ENCODE measurements around the gene AHRR. TPM values are rescaled to one million over a fixed set of nuclear protein-coding genes. Genes with fewer than 3 reads are reported as not detected.

Gene AHRR
- total and polyA plus RNA-seq, 10 of the 15 experiments (the other 5 are each of a cell fraction or from before 2014, with no cell fraction given): 0.90 to 35.2 (median 19.2) TPM

GRCh38 chr5:332843-333242 is 11.3 kb downstream of the AHRR start (continued):
- TF ChIP-seq, protein P1, sequence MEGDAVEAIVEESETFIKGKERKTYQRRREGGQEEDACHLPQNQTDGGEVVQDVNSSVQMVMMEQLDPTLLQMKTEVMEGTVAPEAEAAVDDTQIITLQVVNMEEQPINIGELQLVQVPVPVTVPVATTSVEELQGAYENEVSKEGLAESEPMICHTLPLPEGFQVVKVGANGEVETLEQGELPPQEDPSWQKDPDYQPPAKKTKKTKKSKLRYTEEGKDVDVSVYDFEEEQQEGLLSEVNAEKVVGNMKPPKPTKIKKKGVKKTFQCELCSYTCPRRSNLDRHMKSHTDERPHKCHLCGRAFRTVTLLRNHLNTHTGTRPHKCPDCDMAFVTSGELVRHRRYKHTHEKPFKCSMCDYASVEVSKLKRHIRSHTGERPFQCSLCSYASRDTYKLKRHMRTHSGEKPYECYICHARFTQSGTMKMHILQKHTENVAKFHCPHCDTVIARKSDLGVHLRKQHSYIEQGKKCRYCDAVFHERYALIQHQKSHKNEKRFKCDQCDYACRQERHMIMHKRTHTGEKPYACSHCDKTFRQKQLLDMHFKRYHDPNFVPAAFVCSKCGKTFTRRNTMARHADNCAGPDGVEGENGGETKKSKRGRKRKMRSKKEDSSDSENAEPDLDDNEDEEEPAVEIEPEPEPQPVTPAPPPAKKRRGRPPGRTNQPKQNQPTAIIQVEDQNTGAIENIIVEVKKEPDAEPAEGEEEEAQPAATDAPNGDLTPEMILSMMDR (IDR thresholded peaks at IDR 0.05 in 2 of 3, conservative IDR thresholded peaks at IDR 0.05 in 1 of 3; ENCODE audit: control insufficient read depth in 2 of 3, extremely low read depth in 1 of 3, insufficient read depth in 1 of 3, low read depth in 3 of 3, low read length in 3 of 3): no peak
- TF ChIP-seq NFYA (IDR thresholded peaks at IDR 0.05; ENCODE audit: borderline replicate concordance, low read depth, low read length): no peak
- no peak for TF ChIP-seq KAT2A (conservative IDR thresholded peaks at IDR 0.05; ENCODE audit: control insufficient read depth, low read depth, low read length)
- no peak for TF ChIP-seq ZNF622 (IDR thresholded peaks at IDR 0.05)
- no peak for TF ChIP-seq SPI1 (IDR thresholded peaks at IDR 0.05; ENCODE audit: borderline replicate concordance, insufficient read depth, low read depth, low read length)
- TF ChIP-seq NFIC (IDR thresholded peaks at IDR 0.05; ENCODE audit: low read depth, low read length): peak; percentile 69; the same call in 1 of the 2 replicates
- no peak for TF ChIP-seq NR2C2 (IDR thresholded peaks at IDR 0.05; ENCODE audit: borderline replicate concordance, control insufficient read depth, insufficient read length, low read depth)
- no peak for TF ChIP-seq RAD51 (IDR thresholded peaks at IDR 0.05)
- TF ChIP-seq NR2F1 (conservative IDR thresholded peaks at IDR 0.05): no peak
- no peak for TF ChIP-seq BCL3 (IDR thresholded peaks at IDR 0.05; ENCODE audit: borderline replicate concordance, insufficient read depth, low read depth, low read length, poor library complexity, severe bottlenecking)
- no peak for TF ChIP-seq ZZZ3 (IDR thresholded peaks at IDR 0.05; ENCODE audit: control insufficient read depth, insufficient read length, low read depth)
- TF ChIP-seq, protein P2, sequence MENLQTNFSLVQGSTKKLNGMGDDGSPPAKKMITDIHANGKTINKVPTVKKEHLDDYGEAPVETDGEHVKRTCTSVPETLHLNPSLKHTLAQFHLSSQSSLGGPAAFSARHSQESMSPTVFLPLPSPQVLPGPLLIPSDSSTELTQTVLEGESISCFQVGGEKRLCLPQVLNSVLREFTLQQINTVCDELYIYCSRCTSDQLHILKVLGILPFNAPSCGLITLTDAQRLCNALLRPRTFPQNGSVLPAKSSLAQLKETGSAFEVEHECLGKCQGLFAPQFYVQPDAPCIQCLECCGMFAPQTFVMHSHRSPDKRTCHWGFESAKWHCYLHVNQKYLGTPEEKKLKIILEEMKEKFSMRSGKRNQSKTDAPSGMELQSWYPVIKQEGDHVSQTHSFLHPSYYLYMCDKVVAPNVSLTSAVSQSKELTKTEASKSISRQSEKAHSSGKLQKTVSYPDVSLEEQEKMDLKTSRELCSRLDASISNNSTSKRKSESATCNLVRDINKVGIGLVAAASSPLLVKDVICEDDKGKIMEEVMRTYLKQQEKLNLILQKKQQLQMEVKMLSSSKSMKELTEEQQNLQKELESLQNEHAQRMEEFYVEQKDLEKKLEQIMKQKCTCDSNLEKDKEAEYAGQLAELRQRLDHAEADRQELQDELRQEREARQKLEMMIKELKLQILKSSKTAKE (IDR thresholded peaks at IDR 0.05; ENCODE audit: low read depth, poor library complexity, severe bottlenecking): peak; percentile 11
- TF ChIP-seq NRF1 (conservative IDR thresholded peaks at IDR 0.05; ENCODE audit: low read depth, low read length): no peak
- TF ChIP-seq CBX5 (IDR thresholded peaks at IDR 0.05; ENCODE audit: low read depth): 0 out of 2 replicates have a peak, but pooled peaks have one; percentile 34
- TF ChIP-seq CHD1 (IDR thresholded peaks at IDR 0.05; ENCODE audit: low read depth, low read length): no peak
- no peak for TF ChIP-seq RCOR1 (conservative IDR thresholded peaks at IDR 0.05; ENCODE audit: low read depth, low read length)
- no peak for TF ChIP-seq ZSCAN29 (IDR thresholded peaks at IDR 0.05)
- no peak for TF ChIP-seq FOXK2 (IDR thresholded peaks at IDR 0.05)
- TF ChIP-seq ZBED1 (IDR thresholded peaks at IDR 0.05; ENCODE audit: borderline replicate concordance): no peak
- no peak for TF ChIP-seq EGR1 (IDR thresholded peaks at IDR 0.05; ENCODE audit: borderline replicate concordance in 1 of 2, low read depth in 2 of 2, low read length in 2 of 2)
- no peak for TF ChIP-seq RFX5 (IDR thresholded peaks at IDR 0.05; ENCODE audit: low read depth, low read length)
- no peak for TF ChIP-seq TCF12 (IDR thresholded peaks at IDR 0.05; ENCODE audit: low read depth, low read length)
- TF ChIP-seq RB1 (IDR thresholded peaks at IDR 0.05; ENCODE audit: borderline replicate concordance): no peak
- TF ChIP-seq CREM (IDR thresholded peaks at IDR 0.05; ENCODE audit: low read depth): peak; percentile 35; the same call in 1 of the 2 replicates
- peak; percentile 63; the same call in 1 of the 2 replicates for TF ChIP-seq ZNF384 (IDR thresholded peaks at IDR 0.05; ENCODE audit: borderline replicate concordance, low read depth, low read length)
- TF ChIP-seq RBBP5 (conservative IDR thresholded peaks at IDR 0.05): no peak
- no peak for TF ChIP-seq BRCA1 (IDR thresholded peaks at IDR 0.05; ENCODE audit: low read depth, low read length)
- TF ChIP-seq SMAD5 (IDR thresholded peaks at IDR 0.05; ENCODE audit: low read depth): no peak
- no peak for TF ChIP-seq RAD21 (IDR thresholded peaks at IDR 0.05; ENCODE audit: insufficient read depth, low read depth, low read length)

Data from GM12878 (cell line).